ENCODE results near the gene SKIC8.

SKIC8 gene

DNA sequence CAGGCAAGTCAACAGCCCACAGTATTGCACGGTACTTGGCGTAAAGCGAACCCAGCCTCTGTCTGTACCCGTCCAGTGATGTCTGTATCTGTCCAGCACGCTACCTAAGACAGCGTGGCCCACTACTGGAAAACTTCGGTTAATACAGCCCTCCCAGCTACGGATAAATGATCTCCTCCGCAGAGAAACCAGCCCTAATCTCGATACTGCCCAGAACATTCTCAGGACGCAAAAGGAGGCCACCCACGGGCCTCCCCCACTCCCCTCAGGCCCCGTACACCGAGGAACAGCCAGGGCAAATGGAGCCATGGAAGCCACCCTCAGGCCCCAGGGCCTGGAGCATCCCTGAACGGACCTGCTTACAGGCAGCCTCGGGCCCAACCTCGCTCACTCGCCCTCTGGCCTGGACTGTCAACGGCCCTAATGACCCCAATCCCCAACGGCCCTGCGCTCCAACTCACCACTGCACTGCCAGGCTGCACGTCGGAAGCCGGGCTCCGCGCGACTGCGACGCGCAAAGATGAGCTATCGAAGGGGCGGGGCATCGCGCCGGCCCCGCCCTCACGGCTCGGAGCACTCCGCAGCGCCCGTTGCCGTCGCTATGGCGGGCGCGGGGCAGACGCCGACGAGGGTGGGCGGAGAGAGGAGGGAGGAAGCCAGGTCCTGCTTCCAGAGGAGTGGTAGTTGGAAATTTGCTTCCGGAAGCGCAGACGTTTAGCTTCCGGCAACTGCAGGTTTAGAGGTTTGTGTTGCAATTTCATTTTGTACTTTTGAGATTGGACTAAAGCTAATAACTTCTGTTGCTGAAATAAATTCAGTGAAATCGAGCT is at the start of gene SKIC8:
TSS of gene SKIC8 (minus strand) at position 509 of the 830 bp plus-strand sequence. CDS start 3,923 bp downstream, outside the sequence.
- peak; percentile 96 for DNase-seq

DNA sequence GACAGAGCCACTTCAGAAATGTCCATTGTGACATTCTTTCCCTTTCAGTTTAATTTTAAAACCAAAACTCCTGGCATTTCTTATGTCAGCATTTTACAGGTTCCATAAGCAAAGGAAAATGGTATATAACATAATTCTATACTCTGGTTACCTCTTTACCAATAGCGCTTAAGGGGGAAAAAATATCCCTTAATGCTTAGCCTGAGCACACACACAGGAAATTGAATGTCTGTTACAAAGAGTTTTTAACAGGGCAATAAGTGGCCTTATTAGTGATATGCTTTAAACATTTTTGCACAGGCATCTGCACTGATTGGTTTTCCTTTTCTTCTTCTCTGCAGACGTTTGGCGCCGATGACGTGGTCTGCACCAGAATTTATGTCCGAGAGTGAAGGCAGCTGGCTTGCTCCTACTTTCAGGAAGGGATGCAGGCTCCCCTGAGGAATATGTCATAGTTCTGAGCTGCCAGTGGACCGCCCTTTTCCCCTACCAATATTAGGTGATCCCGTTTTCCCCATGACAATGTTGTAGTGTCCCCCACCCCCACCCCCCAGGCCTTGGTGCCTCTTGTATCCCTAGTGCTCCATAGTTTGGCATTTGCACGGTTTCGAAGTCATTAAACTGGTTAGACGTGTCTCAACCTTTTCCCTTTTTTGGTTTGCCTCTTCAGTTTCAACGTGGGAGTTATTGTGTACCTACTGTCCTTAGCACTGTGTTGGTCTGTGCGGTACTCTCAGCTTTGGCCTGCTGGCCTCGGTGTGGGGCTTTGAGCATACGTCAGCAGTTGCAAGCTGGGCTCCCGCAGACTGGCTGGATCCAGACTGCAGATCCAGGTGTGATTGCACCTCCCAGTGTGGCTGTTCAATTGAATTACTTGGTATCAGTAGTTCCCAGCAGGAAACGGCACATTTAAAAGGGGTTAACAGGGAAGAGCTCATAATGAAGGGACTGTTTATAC is 48.5 kb upstream of the SKIC8 start:
- no peak for DNase-seq

DNA sequence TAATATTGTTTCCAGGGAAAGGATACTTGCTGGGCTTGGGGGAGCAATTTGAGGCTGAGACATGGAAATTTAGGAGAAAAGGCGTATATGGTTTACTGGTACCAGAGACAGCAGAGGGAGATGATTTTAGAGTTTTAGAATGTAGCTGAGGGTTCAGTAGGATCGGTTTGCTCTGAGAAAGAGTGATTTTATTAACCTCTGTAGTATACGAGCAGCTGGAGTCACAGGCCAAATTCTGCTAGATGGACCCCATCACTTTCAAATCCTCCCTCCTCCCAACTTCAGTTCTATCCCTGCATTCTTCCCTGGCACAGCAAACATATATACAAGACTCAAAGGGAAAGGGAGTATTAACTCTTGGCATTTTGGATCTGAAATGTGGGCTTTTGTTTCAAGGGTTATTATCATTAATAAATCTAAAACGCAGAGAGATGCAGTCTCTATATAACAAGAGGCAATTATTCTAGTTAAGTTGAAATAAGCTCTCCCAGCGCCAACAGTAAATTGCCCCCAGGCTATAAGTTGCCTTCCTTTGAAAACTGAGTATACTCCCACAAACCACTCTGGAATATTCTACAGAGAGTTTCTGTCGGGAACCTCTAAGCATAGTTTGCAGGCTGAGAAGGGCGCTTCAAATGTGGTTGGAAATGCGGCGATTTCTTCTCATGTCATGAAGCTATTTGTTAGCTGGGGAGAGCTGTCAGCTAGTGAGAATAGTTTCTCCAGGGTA is 46.2 kb upstream of the SKIC8 start:
- DNase-seq = no peak

DNA sequence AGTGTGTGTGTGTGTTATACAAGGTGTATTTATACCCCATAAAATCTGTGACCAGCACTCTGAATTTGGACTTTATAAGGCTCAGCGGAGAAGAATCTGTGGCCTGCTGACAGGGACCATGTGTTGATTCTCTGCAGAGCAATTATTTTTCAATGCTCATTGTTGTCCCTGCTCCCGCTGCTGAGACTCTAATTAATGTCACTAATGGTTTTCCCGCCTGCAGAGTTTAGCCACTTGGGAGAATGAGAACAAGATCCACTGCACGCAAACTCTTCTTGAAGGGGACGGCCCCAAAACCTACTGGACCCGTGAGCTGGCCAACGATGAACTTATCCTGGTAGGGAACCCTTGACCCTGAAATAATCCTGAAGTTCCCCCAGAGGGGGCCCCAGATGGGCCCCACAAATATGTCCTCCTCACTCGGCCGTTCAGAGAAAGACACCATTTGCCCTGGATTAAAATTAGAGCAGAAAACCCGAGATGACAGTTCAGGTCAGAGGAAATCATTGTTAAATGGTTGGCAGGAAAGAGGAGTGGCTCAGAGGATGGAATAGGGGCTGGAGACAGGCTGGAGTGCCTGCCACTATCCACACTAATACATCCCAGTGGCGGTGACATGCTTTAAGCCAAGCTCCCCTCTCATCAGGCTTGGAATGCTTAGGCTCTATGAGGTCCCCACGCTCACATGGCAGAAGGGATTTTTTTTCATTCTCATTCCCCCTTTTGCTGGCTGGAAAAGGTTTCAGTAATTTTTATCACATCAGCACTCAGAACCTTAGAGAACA is 44.1 kb upstream of the SKIC8 start:
- DNase-seq = no peak

DNA sequence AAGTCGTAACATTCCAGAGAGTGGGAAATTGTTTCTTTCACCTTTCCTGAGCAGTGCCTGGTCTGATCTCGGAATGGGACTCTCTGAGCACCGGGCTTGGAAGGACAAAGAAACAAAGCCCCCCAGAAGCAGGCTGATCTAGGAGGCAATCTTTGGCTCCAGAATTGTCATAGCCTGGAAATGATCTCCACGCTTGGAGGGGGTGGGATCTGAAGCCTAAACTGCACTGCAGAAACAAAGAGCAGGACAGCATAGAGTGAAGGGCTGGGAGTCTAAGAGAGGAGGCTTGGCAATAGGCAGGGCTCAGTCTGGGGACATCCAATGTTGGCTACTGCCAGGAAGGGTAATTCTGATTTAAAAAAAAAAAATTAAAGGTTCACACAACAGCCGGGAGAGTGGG is 42.6 kb upstream of the SKIC8 start:
- DNase-seq = no peak

DNA sequence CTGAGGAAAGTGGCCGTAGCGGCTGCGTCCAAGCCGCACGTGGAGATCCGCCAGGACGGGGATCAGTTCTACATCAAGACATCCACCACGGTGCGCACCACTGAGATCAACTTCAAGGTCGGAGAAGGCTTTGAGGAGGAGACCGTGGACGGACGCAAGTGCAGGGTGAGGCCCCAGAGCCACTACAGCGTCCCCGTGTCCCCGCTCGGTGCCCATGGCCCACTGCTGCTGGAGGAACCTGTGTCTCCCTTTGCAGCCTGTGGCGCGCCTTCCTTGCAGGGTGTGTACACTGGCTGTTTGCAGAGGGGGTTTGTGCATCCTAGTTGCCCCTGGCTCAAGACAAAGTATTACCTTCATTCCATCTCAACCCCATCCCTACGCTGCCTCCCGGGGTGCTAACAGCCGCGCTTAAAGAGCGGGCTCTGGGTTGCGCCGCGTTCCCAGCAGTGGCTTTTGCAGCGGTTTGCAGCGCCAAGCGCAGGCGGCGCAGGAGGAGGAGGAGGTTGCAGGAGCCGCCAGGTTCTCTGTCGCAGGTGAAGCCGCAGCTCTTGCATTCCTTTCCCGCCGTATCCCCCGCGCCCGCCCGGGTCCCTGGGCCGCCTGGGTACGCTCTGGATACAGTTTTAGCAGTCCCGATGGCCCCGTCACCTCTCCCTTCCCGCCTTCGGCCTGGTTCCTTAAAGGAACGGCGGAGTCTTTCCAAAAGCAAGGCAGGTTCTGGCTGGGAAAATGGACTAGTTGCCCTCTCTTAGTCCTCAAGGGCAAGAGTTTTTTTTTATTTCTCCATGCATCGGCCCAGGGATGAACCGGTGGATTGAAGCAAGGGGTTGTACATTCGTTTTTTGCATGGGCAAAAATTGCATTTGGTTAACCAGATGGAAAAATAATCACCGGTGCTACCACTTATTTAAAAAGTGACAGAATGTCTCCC is 41.9 kb upstream of the SKIC8 start:
- no peak for DNase-seq

DNA sequence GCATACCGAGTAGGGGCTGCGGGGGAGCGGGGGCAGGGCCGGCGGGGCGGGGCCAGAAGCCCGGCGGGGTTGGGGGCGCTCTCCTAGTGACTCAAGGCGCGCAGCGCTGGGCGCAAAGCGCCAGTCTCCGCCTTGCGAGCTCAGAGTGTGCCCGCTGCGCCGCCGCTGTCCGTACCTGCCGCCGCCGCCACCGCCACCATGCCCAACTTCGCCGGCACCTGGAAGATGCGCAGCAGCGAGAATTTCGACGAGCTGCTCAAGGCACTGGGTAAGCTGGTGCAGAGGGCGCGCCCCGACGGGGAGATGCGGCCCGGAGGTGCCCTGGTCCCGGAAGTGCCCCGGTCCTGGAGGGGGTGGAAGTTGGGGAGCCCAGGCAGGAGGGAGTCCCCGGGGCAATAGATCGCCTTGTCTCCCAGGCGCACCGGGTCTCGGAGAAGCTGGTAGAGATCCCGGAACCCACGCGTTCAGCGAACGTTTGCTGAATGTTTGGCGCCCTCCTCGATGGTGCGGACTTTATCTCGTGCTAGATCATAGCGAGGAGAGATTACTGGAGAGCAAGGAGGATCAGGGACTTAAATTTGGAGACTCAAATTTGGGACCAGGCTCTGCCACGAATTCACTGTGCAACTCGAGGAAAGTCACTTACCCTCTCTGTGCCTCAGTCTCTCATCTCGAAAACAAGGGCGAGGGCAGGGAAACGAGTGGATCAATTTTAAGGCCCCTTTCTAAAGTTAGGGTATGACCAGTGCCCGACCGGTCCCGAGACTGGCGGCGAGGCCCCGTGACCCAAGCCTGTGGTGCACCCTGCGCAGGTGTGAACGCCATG is 41.0 kb upstream of the SKIC8 start, which contains the start of gene CRABP1:
TSS of gene CRABP1 (plus strand) at position 123 of the 826 bp plus-strand sequence. CDS start at position 199, 76 bp downstream.
- DNase-seq = no peak

DNA sequence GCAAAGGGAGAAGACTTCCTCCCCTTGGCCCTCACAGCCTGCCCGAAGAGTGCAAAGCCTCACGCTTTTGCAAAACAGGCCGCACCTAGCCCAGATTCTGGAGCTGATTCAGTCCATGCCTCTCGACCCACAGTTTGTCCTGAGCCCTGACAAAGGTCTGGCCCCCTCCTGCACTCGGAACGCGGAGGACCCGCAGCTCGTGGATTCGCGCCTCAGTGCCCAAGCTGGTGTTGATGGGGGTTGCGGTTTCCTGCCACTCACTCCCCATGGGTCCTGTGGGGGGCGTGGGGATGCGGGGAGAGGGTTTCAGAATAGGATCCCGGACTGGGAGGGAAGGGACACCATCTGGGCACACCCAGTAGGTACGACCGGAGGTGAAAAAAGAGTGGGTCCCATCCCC is 40.1 kb upstream of the SKIC8 start:
- DNase-seq = no peak

DNA sequence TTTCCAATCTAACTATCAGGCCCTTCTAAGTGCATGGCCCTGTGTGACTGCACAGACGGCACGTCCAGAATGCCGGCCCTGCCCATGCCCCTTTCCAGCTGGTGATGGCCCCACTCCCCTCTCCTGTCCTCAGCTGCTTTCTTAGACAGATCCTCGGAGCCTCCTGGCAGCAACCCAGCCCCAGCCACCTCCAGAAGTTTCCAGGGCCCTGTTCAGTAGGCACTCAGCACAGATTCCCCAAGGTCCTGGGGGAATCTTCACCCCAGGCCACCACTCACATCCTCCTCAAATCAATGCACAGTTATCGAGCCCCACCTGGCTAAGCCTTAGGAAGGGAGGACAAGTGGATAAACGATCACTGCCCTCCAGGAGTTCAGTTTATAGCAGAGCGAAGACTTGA is 39.4 kb upstream of the SKIC8 start:
- DNase-seq = no peak

DNA sequence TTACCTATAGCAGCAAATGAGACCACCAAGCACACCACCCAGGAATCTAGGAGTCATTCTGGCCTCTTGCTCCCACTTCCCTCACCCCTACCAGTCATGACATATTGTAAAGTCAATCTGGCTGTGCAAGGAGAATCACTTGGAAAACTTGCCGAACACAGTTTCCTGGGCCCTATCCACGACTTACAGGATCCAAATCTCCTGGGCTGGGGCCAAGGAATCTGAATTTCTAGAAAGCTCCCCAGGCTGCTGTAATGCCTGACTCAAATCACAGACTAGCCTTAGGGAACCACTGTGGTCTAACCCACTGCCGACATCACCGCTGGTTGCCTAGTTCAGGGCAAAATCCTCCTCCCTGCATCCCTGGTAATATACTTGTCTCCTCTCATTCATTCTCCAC is 36.6 kb upstream of the SKIC8 start:
- no peak for DNase-seq

DNA sequence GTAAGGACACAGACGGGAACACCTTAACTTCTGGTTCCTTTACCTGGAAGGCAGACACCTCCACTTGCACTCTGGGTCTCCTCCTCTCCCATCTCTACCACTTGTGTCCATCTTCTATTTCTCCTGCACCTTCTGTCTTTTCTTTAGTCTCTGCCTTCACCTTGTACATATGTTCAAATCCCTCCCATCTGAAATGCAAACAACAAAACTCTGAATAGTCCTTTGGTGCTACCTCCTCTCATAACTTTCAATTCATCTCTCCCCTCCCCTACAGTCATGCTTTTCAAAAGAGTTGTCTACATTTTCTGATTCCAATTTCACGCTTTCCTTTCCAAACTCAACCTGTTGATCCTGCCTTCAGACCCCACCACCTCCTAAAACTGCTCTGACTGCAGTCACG is 35.4 kb upstream of the SKIC8 start:
- DNase-seq = no peak

DNA sequence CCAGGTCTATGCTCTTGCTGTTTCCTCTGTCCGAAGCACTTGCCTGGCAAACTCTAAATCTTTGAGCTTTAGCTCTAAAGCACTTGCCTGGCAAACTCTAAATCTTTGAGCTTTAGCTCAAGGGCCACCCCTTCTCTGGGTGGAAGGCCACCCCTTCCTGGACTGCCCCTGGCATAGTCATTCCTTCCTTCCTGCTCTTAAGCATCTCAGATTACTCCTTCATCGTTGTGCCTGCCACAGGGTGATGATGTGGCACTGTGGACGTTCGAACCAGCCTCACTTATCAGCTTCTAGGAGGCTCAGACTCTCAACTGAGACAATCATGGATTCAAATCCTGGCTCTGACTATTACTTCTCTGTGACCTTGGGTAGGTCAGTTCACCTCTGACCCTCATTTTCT is 30.2 kb upstream of the SKIC8 start:
- DNase-seq = no peak

DNA sequence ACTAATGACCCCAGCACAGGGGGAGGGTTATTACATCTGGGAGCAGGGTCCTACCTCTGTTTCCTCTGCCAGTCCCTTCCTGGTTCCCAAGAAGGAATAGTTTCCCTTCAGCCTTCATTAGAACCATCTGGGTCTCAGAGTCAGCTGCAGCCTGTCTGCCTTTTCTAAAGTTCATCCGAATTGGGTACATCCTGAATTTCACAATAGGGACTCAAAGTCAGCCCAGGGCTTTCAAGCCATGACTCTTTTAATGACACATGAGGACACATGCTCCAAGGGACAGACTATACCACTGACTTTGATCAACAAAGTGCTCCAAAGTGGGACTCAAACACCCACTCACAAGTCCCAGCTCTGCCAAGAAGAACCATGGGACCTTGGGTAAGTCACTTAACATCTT is 28.1 kb upstream of the SKIC8 start:
- no peak for DNase-seq

DNA sequence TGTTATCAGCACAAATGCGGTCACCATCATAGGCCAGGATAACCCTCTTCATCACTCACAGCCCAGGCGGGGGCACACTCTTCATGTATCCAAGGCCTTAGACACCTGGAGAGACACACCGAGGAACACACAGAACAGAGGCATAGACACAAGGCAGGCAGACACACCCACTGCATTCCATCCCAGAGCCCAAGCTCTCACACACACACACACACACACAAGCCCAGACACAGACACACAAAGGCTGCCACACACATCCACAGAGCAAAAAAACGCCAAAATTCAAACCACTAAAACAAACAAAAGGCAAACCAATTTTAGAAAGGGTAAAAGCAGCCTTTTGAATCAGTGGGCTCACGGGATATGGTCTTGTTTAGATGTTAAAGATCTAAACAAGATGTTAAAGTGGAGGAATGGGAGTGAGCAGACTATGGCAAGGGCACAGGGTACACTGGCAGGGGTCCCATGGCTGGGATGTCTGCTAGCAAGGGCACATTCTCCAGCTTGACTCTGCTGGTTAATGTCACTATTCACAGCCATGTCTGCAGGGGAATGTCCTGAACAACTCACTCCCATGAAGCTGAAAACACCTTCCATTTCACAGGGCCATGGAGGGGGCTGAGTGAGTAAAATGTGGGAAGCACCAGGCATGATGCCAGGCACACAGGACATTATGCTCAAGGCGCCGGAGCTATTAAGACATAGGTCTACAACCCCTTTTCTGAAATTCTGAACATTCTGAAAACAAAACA is 25.9 kb upstream of the SKIC8 start:
- DNase-seq = no peak

DNA sequence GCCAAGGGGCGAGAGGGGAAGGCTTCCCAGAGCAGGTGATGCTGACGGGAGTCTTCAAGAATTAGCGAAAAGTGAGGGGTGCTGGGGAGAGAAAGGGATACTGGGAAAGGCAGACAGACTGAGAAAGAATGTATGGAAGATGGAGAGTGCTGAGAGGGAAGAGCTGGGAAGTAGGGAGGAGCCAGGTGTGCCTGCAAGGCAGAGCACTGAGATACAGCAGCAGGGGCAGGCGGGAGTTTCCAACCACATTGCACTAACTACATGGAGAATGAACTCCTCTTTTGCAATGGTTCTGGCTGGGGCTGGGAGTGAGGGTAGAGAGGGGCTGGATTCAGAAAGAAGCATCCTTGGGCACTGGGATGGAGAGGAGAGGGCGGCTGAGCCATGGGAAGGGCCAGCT is 24.7 kb upstream of the SKIC8 start:
- DNase-seq = no peak

DNA sequence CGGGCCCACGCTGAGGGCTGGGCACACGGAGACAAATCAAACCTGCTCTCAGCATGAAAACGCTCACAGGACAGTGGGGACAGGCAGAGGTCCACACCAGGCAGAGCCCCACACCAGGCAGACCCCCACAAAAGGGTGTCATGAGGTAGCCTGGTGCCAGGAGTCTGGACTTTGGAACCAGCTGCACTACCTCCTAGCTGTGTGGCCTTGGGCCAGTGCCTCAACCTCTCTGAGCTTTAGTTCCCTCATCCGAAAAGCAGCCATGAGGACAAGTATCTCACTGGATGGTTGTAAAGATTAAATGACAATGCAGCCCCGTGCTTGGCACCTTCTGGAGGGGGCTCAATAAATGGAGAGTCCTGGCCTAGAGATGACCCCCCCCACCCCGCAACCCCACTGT is 24.3 kb upstream of the SKIC8 start:
- DNase-seq = no peak

DNA sequence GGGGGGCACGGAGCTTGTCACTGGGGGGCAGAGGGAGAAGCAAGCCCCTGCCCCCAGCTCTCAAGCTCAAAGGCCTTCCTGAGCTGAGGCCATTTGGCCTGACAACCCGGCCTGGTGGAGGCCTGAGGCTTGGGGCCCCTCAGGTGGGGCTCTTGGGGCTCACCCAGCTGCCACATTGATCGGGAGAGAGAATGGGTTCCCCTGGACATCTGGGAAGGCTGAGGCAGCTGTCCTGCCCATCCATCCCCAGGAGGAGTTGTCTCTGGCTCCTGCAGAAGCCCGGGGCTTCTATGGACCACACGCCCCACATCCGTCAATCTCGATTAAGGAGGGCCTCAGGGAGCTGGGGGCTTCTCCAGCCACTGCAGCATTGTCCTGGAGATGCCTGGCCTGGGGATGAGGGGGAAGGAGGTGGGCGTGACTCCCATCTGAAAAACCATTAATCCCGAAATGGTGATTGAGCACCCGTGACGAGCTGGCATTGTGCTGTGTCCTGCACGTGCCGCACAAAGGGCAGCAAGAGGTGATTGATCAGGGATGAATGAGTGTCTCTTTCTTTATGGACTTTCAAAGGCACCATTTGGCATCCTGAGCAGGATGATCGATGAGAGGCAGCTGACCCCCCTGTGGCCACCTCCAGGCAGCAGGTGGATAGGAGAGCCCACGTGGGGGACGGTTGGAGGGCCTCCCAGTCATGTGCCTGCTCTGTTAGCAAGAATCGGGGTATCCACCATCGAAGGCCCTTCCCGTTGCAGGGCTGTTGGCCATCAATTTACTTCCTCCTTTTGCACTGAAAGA is 23.5 kb upstream of the SKIC8 start:
- no peak for DNase-seq

DNA sequence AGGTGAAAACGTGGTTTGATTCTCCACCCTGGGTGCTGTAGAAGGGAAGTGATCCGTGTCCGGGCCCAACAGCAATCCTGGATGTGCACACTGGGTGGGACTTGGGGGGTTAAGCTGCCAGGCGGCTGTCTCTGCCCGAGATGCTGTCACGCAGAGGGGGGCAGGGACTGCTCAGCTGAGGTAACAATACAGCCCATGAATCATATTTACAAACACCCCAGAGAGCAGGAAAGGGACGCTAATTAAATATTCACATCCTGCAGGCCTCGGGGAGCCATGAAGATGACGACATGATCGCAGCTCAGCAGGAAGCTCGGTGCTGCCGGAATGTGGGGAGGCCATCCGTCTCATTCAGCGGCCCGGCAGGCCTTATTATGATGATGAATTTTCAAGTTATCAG is 22.8 kb upstream of the SKIC8 start:
- peak; percentile 16 for DNase-seq

DNA sequence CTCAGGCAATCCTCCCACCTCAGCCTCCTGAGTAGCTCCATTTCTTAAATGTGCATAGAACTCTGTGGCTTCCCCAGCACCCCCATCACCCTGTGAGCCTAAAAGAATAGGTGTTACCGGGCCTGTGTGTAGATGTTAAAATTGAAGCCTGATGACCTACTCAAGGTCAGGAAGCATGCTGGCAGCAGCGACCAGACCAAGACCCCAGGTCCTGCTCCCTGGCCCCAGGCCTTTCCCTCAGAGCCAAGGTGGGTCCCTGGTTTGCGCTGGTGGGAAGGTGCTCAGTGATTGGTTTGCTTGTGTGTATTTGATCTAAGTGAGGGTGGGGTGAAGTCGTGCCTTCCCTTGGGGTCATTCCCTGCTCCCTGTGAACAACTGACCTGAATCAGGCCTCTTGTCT is 22.4 kb upstream of the SKIC8 start:
- DNase-seq = no peak
